22Rv1 (cell line): ENCODE results near the gene MAN1A1.

Experiments
- CTCF ChIP-seq: fragments of 450-650 bp; IDR thresholded peaks from 2 replicates; pipeline ENCODE4 v1.5.1; 2017; ENCODE audit warnings: mild to moderate bottlenecking
- ZFX ChIP-seq: fragments of 450-650 bp; IDR thresholded peaks from 2 replicates; pipeline ENCODE4 v1.6.1; 2017; ENCODE audit warnings: antibody characterized with exemption, borderline replicate concordance

- TF ChIP-seq CTCF (no peak), ZFX (no peak)
These were observed 3.1 kb downstream of the MAN1A1 start for GRCh38 chr6:119346450-119346849.
